Inflammatory macrophage treated with lipopolysaccharide for 4 hours (primary cell): Measurements from ENCODE around the gene CAPZA3.
"Not testable (repeated sequence)": the region's sequence is repeated elsewhere in the genome, so short reads cannot be mapped to it uniquely, and the experiment has no call there.

ENCODE experiments used
- DNase-seq: peaks from one replicate; pipeline ENCODE4 v3.0.0-alpha.2; 2020

The CAPZA3 gene, protein sequence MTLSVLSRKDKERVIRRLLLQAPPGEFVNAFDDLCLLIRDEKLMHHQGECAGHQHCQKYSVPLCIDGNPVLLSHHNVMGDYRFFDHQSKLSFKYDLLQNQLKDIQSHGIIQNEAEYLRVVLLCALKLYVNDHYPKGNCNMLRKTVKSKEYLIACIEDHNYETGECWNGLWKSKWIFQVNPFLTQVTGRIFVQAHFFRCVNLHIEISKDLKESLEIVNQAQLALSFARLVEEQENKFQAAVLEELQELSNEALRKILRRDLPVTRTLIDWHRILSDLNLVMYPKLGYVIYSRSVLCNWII

DNA sequence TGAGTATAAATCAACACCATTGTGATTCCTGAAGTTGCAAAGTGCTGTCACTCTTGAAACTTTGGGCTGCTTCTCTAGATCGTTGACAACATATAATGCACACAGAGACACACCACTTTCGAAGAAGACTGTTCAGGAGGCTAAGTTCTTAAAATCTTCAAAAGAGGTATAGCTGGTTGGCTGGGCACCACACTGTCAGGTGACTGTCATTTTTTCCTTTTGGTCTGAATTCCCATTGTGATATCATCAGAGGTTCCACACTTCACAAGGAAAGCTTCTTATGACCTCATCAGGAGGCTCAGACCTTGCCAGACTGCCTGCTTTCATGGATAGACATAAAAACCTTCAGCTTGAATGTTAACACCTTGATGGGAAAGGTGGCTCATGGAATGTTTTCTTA is at the start of gene CAPZA3, which contains the start of gene PLCZ1:
TSS of gene CAPZA3 (plus strand) at position 301 of the 400 bp plus-strand sequence. CDS start 150 bp downstream, outside the sequence.
TSS of gene PLCZ1 (minus strand) at position 194 of the 400 bp plus-strand sequence. CDS start 641 bp downstream, outside the sequence.
- no peak for DNase-seq

DNA sequence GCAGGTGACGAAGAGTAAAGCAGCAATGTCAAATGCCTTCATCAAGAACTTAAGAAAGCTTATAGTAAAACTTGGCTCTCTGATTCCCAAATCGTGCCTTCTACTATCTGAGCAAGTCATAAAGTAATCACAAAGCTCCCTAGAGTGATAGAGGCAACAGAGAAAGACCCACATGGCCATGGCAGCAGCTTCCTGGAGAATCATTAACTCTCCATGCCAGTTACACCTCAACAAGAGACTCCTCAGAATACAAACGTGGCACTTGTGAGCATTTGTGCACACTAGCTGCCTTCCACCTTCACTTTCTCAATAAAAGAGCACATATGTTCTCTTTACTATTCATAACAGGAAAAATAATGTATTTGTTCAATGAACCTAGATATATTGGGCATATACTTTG is 48.1 kb upstream of the CAPZA3 start:
- no peak for DNase-seq

DNA sequence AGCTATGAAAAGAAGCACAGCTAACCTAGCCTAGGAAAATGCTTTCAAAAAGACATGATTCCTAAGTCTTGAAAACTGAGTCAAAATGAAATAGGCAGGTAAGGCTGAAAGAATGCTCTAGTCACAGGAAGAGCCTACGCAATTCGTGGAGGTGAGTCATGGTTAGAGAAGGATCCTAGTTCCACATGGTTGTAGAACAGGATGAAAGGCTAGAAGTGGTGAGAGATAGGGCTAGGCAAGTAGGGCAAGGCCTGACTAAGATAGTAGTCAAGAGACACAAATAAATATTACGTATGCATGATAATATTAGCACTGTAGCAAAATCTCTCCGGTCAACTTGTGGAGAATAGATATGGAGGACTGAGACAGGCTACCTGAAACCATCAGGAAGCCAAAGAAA is 47.3 kb upstream of the CAPZA3 start:
- DNase-seq: no peak

DNA sequence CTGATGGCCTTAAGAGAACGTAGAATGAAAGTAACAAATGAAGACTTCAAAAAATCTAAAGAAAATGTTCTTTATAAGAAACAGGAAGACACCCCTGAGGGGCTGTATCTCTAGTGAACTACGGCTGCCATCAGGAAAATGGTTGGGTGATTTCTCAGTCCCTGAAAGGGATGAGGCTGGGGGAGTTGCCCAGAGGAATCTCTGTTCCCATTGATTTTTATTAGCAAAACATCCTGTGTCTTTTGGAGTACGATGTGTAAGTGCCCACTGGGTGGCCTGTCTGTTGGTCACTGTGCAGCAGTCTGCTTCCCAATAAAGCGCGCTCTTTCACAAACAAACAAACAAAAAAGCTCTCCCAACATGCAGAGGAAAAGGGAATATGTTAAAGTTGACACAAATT is 43.9 kb upstream of the CAPZA3 start:
- not testable (repeated sequence) for DNase-seq

DNA sequence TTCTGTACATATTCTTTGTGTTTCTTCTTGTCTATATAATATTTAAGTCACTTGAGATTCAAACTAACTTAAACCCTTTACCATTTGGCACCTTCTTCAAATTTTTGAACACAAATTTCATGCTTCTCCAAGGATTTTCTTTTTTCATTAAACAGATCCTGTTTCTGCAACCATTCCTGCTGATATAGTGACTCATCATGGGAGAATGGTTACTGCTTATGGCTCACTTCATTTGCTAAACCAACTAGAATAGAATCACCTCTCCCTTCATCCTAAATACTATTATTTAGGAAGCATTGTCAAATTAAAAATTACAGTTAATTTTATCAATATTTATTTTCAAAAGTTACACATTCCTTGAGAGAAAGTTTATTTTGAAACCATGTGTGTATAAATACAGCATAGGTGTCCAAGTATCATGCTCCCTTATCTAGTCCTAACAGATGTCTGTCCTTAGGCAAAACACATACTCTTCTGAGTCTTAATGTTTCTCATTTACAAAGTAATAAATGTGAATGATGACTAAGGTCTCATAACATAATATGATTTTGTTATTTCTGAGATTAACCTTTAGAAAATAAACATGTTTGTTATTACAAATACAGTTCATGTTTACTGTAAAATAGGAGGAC is 40.8 kb upstream of the CAPZA3 start:
- DNase-seq: no peak

DNA sequence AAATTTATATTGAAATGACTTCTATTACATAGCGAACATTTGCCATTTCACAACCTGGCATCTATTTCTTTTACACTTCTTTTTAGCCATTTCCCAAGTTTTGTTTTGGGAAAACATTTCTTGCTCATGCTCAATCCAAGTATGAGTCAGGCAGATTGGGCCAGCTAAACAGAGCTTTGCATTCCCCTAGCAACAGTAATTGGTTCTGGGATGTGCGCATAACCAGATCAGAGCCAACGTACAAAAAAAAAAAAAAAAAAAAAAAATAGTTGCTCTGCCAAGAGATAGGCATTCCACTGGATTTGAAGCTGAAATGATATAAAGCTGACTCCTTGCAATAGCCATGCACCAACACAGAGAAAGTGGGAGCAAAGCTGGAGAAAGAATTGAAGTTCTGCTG is 37.6 kb upstream of the CAPZA3 start:
- DNase-seq: no peak

DNA sequence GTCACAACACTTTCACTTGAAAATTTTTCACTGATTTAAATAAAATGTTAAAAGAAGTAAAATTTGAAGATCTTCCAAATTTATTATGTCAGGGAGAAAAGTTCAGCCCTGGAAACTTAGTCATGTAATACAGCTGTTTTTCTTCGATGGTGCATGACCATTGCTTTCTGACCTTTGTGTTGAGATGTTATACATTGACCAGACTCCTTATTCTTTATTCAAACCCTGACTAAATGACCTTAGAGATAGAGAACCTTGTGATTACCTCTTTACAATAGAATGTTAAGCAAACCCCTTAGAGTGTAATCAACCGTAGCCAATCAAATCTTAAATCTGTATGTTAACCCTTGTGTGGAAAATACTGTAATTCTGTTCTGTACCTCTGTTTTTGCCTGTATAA is 34.6 kb upstream of the CAPZA3 start:
- DNase-seq: no peak

DNA sequence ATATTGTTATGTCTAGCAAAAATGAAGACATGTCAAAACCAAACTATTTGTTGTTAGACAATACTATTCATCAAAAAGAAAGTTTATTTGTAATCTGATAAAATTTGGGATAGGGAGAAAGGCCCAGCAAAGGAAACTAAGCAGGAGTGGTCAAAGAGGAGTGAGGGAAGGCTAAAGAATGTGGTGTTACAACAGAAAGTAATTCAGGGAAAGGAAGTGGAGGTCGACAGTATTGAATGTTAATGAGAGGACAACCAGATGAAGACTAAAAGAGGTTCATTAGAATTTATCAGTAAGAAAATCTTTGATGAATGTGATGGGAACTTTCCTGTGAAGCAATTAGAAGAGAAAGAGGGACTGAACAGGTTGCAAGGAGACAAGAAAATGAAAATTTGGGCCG is 34.0 kb upstream of the CAPZA3 start:
- no peak for DNase-seq

DNA sequence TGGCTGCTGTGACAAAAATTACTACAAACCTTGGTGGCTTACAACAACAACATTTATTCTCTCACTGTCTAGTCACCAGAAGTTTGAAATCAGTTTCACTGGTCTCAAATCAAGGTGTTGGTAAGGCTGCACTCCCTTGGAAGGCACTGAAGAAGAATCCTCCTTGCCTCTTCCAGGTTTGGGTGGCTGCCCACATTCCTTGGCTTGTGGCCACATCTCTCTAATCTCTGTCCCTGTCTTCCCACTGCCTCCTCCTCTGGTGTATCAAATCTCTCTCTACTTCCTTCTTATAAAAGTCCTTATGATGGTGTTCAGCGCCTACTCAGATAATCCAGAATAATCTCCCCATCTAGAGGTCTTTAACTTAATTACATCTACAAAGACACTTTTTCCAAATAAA is 31.1 kb upstream of the CAPZA3 start:
- no peak for DNase-seq

DNA sequence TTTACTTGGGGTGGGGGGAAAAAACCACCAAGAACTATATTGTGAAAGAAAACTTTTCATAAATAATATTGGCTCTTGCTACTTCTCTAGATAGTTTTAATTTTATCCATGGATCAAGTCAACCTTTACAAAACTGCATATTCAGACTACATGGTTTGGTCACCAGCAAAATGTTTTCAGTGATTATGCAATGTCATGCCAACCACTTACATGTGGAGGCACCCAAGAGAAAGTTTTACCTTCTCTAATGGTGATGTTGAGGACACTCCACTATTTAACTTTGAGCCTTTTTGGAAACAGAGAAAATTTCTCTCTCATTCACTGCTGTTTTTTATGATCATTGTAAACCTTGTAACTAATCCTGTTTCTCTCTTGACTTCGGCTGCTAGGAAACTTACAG is 21.7 kb upstream of the CAPZA3 start:
- no peak for DNase-seq

DNA sequence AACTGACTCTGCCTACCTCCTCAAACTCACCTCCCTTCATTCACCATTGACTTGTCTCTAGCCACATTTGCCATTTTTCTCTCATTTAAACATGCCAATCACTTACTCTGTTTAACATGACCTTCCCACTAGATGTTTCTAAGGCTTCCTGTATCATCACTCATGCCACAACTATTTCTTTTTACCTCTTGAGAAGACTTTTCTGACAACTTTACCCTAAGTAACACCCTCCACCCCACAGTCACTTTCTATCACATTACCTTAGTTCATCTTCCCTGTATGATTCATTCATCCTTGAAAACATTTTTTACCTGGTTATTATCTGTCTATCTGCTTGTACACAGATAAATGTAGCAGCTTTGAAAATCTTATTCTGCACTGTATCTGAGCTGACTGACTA is 19.5 kb upstream of the CAPZA3 start:
- no peak for DNase-seq

DNA sequence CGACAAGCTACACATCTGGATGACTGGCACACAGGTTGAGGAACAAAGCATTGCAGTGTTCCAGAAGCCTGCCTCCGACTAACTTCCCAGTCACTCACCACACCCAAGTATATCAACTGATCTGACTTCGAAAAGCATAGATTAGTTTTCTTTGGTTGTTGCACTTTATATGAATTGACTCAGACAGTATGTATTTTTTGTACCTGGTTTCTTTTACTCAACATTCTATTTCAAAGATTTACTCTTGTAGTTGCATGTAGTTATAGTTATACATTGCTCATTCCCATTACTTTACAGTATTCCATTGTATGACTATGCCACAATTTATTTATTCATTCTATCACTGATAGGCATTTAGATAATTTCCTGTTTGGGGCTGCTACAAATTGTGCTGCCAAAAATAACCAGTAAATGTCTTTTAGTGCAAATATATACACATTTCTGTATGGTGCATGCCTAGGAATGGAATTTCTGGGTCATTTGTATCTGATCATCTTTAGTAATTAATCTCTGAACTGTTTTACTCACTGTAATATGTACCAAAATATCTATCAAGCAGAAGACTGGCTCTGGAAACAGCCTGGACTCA is 17.9 kb upstream of the CAPZA3 start:
- no peak for DNase-seq

DNA sequence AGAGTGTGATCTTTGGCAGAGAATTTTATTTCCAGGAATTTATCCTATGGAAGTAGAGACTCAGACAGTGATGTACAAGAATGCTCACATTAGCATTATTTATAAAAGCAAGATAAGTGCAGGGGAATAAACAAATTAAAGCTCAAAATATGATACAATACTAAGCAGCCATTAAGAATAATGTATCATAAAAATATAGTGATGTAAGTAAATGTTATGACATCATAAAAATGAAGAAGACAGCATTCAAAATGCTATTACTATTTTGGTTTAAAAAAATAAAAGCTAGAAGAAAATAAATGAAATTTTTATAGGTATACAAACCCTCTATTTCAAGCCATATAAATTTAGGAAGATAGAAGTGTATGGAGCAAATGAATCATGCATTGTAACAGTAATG is 17.2 kb upstream of the CAPZA3 start:
- no peak for DNase-seq

DNA sequence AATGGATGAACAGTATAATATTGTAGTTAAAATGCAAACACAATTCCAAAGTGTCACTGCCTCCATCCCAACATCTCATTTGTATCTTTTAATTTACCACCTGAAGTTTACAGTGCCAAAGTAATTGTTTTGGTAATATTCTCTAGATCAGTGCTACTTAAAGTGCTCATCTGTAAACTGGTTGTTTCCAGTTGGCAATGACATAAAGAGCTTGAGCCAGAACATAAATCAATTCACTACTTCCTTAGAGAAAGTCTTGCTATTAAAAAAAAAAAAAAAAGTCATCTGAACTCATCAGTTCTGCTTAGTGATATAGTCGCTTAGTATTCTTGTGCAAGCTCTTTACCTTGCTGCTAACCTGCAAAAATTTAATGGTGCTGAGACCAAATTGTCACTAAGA is 16.5 kb upstream of the CAPZA3 start:
- no peak for DNase-seq

DNA sequence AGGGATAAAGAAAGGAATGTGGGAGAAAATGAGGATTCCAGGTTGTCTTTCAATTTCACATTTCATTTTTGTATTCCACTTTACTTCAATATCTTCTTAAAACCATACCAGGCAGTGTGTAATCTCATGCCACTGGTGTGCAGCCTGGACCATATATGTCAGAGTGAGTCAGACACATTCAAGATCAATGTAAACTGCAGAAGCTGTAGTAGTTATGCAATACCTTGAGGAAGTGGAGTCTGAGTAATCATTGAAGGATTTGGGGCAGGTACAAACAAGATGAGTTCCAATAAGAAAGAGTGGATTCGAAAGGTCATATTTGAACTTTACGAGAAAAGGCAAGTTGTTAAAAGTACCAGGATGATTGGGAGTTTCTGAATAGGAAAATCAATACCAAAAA is 14.2 kb upstream of the CAPZA3 start:
- DNase-seq: no peak

DNA sequence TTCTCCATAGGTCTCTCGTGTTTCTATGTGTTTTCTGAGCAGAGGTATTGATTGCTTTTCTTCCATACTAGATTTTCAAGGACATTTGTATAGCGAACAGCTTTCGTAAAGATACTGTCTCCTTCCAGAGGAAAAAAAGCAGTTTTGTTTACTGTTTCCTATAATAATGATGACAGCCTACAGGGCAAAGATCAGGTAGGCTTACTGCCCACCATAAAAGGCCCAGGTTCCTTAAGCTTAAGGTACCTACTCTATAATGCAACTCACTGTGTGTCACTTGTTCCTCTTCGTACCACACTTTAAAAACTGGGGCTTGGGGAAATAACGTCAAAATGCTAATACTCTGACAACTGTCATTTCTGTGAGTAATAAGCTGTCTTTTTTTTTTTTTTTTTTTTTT is 6.8 kb upstream of the CAPZA3 start:
- DNase-seq: no peak

DNA sequence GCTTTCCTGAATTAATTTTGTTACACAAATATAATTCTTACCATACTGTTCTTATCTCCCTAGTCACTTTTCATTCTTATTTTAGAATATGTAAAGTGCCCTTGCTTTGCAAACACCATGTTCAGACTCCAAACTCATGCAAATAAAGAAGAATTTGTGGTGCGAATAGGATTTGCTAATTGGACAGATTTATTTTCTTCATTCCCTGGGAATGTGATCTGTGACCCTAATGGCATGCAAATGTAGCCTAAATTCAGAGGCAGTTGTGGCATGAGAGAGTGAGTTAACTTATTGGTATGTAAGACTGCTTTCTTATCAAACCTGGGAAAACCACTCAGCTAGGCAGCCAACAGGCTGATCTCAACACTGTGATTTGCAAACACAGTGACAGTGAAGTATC is 10.0 kb downstream of the CAPZA3 start:
- DNase-seq: no peak

DNA sequence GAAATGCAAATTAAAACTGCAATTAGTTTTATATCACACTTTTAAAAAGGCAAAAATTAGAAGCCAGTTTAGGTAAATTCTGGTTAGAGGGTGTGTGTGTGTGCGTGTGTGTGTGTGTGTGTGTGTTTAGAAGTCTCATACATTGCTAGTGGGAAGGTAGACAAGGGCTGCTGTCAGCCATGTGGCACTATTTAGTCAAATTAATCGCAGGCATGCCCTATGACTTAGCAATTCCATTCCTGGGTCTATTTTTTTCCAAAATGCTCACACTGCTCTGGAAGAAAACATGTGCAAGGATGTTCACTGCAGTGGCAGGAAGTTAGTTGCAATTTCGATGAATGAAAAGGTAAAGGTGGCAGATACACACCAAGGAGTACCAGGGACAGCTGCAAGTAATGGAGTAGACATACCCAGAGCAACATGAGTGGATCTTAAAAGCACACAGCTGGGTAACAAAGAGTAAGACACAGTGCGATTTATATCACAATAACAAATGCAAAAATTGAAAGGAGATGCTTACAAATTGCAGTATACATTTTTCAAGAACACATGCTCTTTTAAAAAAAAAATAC is 11.6 kb downstream of the CAPZA3 start:
- DNase-seq: no peak

DNA sequence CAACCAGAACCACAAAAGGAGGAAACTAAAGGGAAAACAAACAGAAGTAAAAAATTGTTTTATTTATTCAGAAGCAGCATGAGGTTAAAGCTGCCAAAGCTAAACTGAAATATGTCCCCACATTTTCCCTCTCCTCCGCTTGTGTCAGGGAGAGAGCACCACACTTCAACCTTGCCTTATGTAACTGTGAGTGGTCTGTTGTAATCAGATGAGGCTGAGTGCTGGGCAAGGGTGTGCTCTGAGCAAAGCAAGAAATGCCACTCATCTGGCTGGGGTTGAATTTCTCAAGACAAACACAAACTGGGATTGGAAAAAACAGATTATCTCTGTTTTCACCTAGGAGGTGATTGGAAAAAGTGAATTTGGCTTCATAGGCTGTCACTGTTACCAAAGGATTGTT is 12.2 kb downstream of the CAPZA3 start:
- no peak for DNase-seq

DNA sequence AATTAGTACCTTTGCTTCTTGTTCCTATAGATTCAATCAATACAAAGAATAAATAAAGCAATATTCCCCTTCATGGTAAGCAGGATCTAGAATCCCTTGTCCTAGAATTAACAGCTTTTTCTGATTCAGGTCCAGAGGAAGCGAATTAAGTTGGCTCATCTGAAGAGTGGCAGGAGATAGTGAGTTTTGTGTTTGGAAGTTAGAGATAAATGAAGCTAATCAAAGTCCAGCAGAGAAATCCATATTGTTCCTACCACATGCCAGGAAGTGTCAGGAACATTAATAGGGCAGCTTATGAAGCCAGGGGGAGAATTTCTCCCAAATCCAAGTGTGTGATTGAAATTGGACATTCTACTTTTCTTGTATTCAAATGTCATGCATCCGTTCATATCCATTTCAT is 13.9 kb downstream of the CAPZA3 start:
- no peak for DNase-seq

DNA sequence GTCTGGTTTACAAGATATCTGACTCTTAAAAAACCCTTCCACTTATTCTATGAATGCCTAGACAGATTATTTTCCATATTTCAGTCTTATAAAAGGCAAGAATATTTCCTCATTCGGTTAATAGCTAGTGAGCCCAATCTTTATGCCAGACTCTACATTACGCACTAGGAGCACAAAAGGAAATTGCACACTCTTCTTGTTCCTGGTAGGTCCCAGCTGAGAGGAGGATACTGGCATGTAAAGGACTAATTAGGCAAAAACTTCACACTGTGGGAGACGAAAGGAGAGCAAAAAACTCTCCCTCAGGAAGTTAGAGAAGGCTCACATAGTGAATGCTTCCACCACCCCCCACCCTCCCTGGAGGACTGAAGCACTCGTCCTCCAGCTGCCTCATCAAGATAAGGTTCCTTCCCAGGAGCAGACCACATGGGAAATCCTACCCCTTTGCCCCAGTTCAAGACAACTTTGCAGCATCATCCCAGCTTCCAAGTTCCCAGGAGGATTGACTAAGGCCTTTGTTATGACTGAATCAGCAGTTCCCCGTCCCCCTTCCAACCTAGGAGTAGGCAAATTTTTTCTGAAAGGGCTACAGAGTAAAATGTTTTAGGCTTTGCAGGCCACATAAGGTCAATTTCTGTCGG is 14.5 kb downstream of the CAPZA3 start:
- DNase-seq: no peak

DNA sequence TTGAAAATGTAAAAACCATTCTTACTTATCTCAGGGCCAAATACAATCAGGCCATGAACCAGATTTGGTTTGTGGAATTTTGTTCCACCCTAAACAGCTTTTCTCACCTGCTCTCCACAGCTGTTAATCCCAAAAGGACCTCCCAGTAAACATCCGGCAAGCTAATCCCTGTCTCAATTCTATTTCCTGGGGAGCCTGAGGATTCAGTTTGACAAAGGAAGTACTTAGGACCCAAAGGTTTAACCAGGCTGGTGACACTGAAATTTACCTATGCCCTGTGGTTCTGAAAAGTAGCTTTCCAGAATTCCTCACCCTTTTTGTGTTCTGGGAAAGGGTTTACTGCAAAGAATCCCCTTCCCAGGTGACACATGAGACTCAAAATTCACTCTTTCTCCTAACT is 15.0 kb downstream of the CAPZA3 start:
- no peak for DNase-seq

DNA sequence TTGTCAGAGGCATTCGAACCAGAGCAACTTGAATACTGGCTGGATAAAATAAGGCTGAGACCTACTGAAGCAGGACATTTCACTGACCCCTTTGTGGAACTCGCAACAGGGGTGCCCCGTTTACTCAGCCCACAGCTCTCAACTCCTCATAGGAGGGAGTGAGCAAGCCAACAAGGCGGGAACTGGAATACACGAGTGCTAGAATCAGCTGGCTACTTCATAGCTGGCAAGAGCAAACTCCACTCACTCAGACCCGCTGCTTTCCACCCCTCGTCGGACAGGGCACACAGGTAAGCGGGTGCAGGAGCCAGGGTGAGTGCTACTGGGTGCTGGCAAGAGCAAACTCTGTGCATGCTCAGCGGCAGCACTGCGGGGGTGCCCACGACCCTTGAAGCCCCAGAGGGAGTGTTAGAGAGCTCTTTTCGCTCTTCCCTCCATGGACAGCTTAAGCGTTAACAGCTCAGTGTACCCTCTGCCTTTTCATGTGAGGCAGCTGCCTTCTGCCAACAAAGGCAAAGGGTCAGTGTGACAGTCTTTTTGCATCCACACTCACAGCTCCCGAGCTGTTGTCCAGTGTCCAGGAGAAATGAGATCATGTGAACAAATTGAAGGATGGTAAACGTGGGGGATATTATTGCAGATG is 15.7 kb downstream of the CAPZA3 start:
- no peak for DNase-seq
